HG02763 (cell line): ENCODE measurements around the gene PCDH12.

Source experiments
- ATAC-seq: cut with Tn5 transposase; IDR thresholded peaks from one replicate; pipeline ENCODE4 v1.9.1; 2021; ENCODE audit warnings: mild to moderate bottlenecking, moderate library complexity; ENCODE audit not compliant: unreplicated experiment

Gene PCDH12

GRCh38 chr5:141910271-141910673 is 47.7 kb downstream of the PCDH12 start:
- no peak for ATAC-seq

DNA sequence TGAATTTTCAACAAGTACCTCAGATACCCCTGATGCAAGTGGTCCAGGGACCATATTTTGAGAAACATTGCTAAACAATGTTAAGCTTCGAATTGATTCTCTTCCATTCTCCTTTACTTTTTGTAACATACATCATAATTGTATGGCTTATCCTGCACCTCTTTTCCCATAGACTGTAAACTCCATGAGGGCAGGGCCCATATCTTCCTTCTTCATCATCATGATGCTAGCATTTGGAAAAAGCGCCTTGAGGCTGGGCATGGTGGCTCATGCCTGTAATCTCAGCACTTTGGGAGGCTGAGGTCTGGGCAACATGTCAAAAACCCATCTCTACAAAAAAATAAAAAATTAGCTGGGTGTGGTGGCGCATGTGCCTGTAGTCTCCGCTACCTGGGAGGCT is 48.8 kb downstream of the PCDH12 start:
- ATAC-seq, result no peak

DNA sequence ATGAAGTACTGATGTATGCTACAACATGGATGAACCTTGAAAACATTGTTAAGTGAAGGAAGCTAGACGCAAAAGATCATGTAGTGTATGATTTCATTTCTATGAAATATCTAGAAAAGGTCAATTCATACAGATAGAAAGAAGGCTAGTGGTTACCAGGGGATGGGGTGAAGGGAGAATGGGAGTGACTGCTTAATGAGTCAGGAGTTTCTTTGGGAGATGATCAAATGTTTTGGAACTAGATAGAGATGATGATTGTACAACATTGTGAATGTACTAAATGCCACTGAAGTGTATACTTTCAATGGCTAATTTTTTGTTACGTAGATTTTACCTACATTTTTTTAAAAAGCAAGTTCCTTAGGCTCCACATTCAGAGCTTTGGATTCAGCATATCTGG is 49.2 kb downstream of the PCDH12 start:
- ATAC-seq, result no peak

DNA sequence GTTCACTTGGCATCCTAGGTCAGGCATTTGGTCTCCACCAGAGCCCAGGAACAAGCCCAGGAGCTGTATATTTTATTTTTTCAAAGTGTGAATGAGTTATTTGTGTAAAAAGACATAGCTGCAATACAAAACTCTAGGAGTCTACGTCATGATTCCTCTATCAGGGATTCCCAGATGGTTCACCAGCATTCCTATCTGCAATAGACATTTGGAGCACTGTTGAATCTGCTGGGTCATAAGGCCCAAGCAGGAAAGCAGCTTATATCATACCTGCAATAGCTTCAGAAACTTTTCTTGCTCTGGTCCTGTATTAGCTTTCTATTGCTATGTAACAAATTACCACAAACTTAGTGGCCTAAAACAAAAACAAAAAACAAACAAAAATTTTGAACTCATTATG is 51.0 kb downstream of the PCDH12 start:
- ATAC-seq, result no peak

DNA sequence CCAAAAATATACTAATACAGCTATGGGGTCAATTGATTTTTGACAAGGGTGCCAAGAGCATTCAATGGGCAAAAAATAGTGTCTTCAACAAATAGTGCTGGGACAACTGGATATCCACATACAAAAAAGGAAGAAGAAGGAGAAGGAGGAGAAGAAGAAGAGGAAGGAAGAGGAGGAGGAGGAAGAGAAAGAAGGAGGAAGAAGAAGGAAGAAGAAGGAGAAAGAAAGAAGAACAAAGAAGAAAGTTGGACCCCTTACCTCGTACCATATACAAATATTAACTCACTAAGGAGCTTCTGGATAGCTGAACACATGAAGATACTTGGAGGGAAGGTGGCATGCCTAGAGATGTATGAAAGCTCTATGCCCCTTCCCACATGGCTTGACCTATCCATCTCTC is 51.5 kb downstream of the PCDH12 start:
- ATAC-seq, result no peak

GRCh38 chr5:141904551-141904950 is 53.5 kb downstream of the PCDH12 start:
- no peak for ATAC-seq

DNA sequence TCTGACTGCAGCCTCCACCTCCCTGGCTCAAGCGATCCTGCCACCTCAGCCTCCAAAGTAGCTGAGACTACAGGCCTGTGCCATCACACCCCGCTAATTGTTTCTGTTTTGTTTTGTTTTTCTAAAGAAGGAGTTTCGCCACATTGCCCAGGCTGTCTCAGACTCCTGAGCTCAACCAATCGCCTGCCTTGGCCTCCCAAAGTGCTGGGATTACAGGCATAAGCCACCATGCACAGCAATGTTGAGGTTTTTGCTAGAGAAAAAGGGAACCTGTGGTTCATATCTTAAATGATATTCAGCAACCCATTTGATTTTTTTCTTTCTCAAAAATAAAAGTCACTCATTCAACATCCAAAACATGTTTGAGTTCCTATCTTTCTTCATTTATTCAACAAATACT is 54.7 kb downstream of the PCDH12 start:
- no peak for ATAC-seq

DNA sequence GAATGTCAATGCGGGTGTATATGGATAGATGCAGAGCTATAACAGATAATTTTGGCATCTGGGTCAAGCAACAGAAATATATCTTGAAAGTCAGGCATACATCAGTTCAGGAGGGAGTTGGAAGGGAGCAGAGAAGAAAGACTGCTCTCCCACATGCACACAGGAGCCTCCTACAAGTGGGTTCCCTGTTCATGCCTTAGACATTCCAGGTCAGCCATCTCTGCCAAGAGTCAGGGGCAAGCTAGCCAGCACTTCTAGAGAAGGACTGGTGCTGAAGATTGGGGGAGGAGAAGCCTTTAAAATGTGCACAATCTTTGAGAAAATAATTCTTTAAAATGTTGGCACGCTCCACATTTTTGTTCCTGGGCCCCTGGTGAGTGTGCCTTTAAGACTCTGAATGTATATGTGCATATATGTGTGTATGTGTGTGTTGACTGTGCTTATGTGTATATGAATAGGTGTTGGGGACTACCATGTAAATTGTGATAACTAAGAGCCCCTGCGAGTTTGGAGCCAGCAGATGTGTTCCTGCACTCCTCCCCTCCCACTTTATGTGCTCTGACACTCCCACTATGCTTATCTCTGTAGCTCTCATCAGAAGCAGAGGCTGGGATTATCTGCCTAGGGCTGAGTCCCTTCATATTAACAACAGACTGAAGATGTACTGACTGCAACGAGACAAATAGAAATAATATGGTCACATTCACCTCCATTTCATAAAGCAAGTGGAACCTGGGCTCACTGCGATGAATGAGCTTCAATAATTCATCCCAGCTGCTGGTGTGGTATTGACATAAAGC is 55.8 kb downstream of the PCDH12 start:
- no peak for ATAC-seq

DNA sequence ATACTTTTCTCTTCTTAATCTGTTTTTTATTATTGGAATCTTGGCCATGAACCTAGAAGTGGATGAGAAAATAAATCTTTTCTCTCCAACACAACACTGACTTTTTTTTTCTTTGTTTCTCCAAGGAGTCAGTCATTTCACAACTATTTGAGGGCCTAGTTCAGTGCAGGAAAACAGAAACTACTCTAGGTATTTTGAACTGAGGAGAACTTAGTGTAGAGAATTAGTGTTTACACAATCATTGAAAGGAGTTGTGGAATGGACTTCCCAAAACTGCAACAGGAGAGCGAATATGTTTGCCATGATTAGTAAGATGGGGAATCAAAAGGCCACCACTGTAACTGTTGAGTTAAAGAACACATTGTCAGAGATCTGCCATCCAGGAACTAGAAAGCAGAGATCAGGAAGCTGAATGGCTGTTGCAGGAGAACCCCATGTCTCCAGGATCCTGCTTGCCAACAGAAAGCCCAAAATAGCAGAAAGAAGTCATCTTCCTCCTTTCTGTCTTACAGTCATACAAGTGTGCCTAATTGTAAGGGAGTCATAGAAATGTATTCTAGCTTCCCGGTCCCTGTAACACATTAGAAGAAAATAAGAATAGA is 59.5 kb downstream of the PCDH12 start:
- no peak for ATAC-seq

GRCh38 chr5:141897425-141897824 is 60.6 kb downstream of the PCDH12 start:
- no peak for ATAC-seq
